HG03066 (cell line): ENCODE measurements around the gene ZBED6.

ENCODE experiments used
- ATAC-seq: cut with Tn5 transposase; IDR thresholded peaks from one replicate; pipeline ENCODE4 v1.9.1; 2021; ENCODE audit warnings: low read depth; ENCODE audit not compliant: unreplicated experiment

ZBED6 gene

GRCh38 chr1:203839081-203839480 lies 43.7 kb downstream of the ZBED6 start:
- no peak for ATAC-seq

GRCh38 chr1:203840208-203840808 lies 44.9 kb downstream of the ZBED6 start:
- no peak for ATAC-seq

GRCh38 chr1:203842559-203842876 lies 47.1 kb downstream of the ZBED6 start:
- ATAC-seq, result no peak

- ATAC-seq, result no peak
These were observed 48.0 kb downstream of the ZBED6 start for GRCh38 chr1:203843435-203843834.
